GM12873 (cell line): ENCODE data around the gene DCLK1.

ENCODE experiments used
- CTCF ChIP-seq: IDR thresholded peaks from 2 replicates; pipeline ENCODE4 v1.5.1; 2012; ENCODE audit warnings: low read depth, mild to moderate bottlenecking, moderate library complexity, low read length, control low read depth; ENCODE audit not compliant: insufficient read depth; ENCODE audit errors: missing control alignments

Gene DCLK1

GRCh38 chr13:35881360-35881759, 249.8 kb downstream of the DCLK1 start:
- no peak for TF ChIP-seq CTCF

- no peak for TF ChIP-seq CTCF
Observed at GRCh38 chr13:35879111-35879510, 252.1 kb downstream of the DCLK1 start.

GRCh38 chr13:35876601-35877000, 254.6 kb downstream of the DCLK1 start:
- TF ChIP-seq CTCF: no peak

- TF ChIP-seq CTCF: no peak
Observed at GRCh38 chr13:35874704-35875103, 256.5 kb downstream of the DCLK1 start.

- no peak for TF ChIP-seq CTCF
Observed at GRCh38 chr13:35872369-35872768, 258.8 kb downstream of the DCLK1 start.

GRCh38 chr13:35871561-35871960, 259.6 kb downstream of the DCLK1 start:
- TF ChIP-seq CTCF: no peak

- no peak for TF ChIP-seq CTCF
Observed at GRCh38 chr13:35866801-35867200, 264.4 kb downstream of the DCLK1 start.
